GM23248 (cell line): ENCODE measurements around the gene ATF2.

Experiments
- EZH2 ChIP-seq: fragments of 200-600 bp; sonication (generic); IDR thresholded peaks from 2 replicates; pipeline ENCODE4 v1.6.1; 2018; ENCODE audit warnings: antibody characterized with exemption, mild to moderate bottlenecking; ENCODE audit not compliant: insufficient read depth, poor library complexity, severe bottlenecking
- EZH2phosphoT487 ChIP-seq: fragments of 200-600 bp; sonication (generic); IDR thresholded peaks from 2 replicates; pipeline ENCODE4 v1.6.1; 2018; ENCODE audit warnings: antibody characterized with exemption, moderate library complexity, mild to moderate bottlenecking, low read depth; ENCODE audit not compliant: insufficient read depth

GRCh38 chr2:175151791-175152190 is 16.2 kb downstream of the ATF2 start:
- TF ChIP-seq EZH2, result no peak
- no peak for TF ChIP-seq EZH2phosphoT487
